K562 (cell line): Measurements from ENCODE around the gene GNRHR. TPM values are rescaled to one million over a fixed set of nuclear protein-coding genes. Genes with fewer than 3 reads are reported as not detected.
A peak's percentile ranks its signal among the peaks of the same experiment; 100 is the strongest.

Experiments
- BRD9 ChIP-seq: fragments of 450-650 bp; IDR thresholded peaks from 2 replicates; pipeline ENCODE4 v1.6.1; 2018; ENCODE audit warnings: low read depth; ENCODE audit not compliant: partially characterized antibody
- EP400 ChIP-seq: fragments of 450-650 bp; IDR thresholded peaks from 2 replicates; pipeline ENCODE4 v1.6.1; 2017; ENCODE audit warnings: antibody characterized with exemption, mild to moderate bottlenecking, moderate library complexity
- GTF2A2 ChIP-seq: IDR thresholded peaks from 2 replicates; pipeline ENCODE4 v1.6.1; 2016; ENCODE audit warnings: mild to moderate bottlenecking, missing genetic modification characterization, missing compliant biosample characterization
- KAT8 ChIP-seq: fragments of 450-650 bp; IDR thresholded peaks from 2 replicates; pipeline ENCODE4 v1.6.1; 2016; ENCODE audit warnings: low read depth, mild to moderate bottlenecking
- KLF1 ChIP-seq: fragments of 450-650 bp; IDR thresholded peaks from 2 replicates; pipeline ENCODE4 v1.6.1; 2016; ENCODE audit warnings: missing genetic modification characterization, missing compliant biosample characterization
- PTTG1 ChIP-seq: fragments of 450-650 bp; IDR thresholded peaks from 2 replicates; pipeline ENCODE4 v1.6.1; 2016; ENCODE audit warnings: low read depth, mild to moderate bottlenecking, missing genetic modification characterization, missing compliant biosample characterization
- RBM39 ChIP-seq: fragments of 200-400 bp; formaldehyde crosslinking; optimal IDR thresholded peaks from 2 replicates; pipeline ENCODE3; 2018; ENCODE audit warnings: low read depth, low read length
- RCOR1 ChIP-seq, 2 experiments: IDR thresholded peaks; 2 replicates each; pipeline ENCODE4 v1.6.1; 2012; ENCODE audit warnings: low read depth in 2 of 2, low read length in 2 of 2, borderline replicate concordance in 1 of 2, improper control_type of control experiment in 1 of 2
- RFX5 ChIP-seq: IDR thresholded peaks from 2 replicates; pipeline ENCODE4 v1.6.1; 2011; ENCODE audit warnings: low read depth, mild to moderate bottlenecking, improper control_type of control experiment, low read length
- SLC30A9 ChIP-seq: fragments of 250-450 bp; sonication (Bioruptor Pico); IDR thresholded peaks from 2 replicates; pipeline ENCODE4 v1.8.0; 2022; ENCODE audit warnings: mild to moderate bottlenecking, moderate library complexity
- TAF7 ChIP-seq: fragments of 450-650 bp; IDR thresholded peaks from 2 replicates; pipeline ENCODE4 v1.6.1; 2016; ENCODE audit warnings: missing genetic modification characterization, missing compliant biosample characterization
- WHSC1 ChIP-seq: IDR thresholded peaks from one replicate; pipeline ENCODE4 v1.6.1; 2012; ENCODE audit warnings: low read length, control low read depth, inconsistent platforms
- ZC3H4 ChIP-seq: sonication (generic); formaldehyde crosslinking; IDR thresholded peaks from 2 replicates; pipeline ENCODE4 v1.9.0; 2021; ENCODE audit warnings: missing genetic modification reagents, borderline replicate concordance
- ZNF584 ChIP-seq: fragments of 200-800 bp; sonication (Bioruptor generic); IDR thresholded peaks from 2 replicates; pipeline ENCODE4 v1.6.1; 2016; ENCODE audit warnings: low read depth, mild to moderate bottlenecking, missing genetic modification characterization, missing compliant biosample characterization
- ZNF75A ChIP-seq: fragments of 450-650 bp; formaldehyde crosslinking; IDR thresholded peaks from 2 replicates; pipeline ENCODE4 v1.4.0; 2020; ENCODE audit warnings: mild to moderate bottlenecking
- polyA plus RNA-seq, 8 experiments: library from polyadenylated mRNA; depleted of rRNA in 4 of 8; stranded (reverse) in 5 of 8; unstranded in 3 of 8; fragments of >200 nt; fragmentation: Nextera tagmentation in 2 of 8; fragmentation: Illumina TruSeq in 1 of 8; extraction: Ambion mirVana in 2 of 8; extraction: Trizol in 1 of 8; gene quantifications; 2 replicates each; pipeline versions ENCODE4 v1.2.1 to v1.2.3, GENCODE V29; 2011 to 2014; ENCODE audit warnings: inconsistent platforms in 1 of 8, missing spikeins in 1 of 8
- total RNA-seq, 7 experiments: library from RNA; depleted of rRNA in 6 of 7; stranded (reverse); fragments of >200 nt in 6 of 7; fragmentation: Illumina TruSeq in 2 of 7; extraction: Trizol in 2 of 7; gene quantifications; 2 replicates each; pipeline versions ENCODE4 v1.2.1 to v1.2.3, GENCODE V29; 2011 to 2021; ENCODE audit warnings: low replicate concordance in 1 of 7
- TF ChIP-seq, protein P1 (sequence below): fragments of 250-450 bp; sonication (Bioruptor Pico); IDR thresholded peaks from 2 replicates; pipeline ENCODE4 v1.8.0; 2021; ENCODE audit warnings: mild to moderate bottlenecking, moderate library complexity
- TF ChIP-seq, protein P2 (sequence below): fragments of 450-650 bp; formaldehyde crosslinking; IDR thresholded peaks from 2 replicates; pipeline ENCODE4 v1.4.0; 2020; ENCODE audit warnings: mild to moderate bottlenecking, mixed read lengths
- TF ChIP-seq, protein P3 (sequence below): sonication (generic); formaldehyde crosslinking; IDR thresholded peaks from 2 replicates; pipeline ENCODE4 v1.8.0; 2023; ENCODE audit warnings: mild to moderate bottlenecking, missing genetic modification reagents
- TF ChIP-seq, protein P4 (sequence below): fragments of 450-650 bp; IDR thresholded peaks from one replicate; pipeline ENCODE4 v1.6.1; 2018; ENCODE audit warnings: mild to moderate bottlenecking, moderate library complexity; ENCODE audit not compliant: partially characterized antibody
- TF ChIP-seq, protein P5 (sequence below): fragments of 450-650 bp; formaldehyde crosslinking; IDR thresholded peaks from 2 replicates; pipeline ENCODE4 v1.4.0; 2022; ENCODE audit warnings: missing genetic modification characterization

GNRHR gene
- total and polyA plus RNA-seq, 9 of the 15 experiments (the other 6 are each of a cell fraction or from before 2014, with no cell fraction given), result 0.06 to 0.13 TPM; not detected in 7

DNA sequence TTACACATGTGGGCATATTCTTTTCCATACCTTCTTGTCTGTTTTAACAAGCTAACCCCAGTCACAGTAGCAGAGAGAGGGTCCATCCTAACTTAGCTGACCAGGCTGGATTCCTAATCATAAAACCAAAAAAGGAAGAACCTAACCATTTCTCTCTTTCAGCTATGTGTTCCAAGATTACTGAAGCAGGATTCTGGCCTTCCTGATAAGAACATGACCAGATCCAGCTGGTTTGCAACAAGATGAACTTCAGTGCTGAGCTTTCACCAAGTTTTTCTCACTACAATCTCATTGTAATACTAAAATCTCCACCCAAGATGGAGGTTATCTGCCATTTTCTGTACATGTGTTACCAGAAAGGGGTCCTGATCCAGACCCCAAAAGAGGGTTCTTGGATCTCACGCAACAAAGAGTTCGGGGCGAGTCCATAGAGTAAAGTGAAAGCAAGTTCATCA lies 32.8 kb downstream of the GNRHR start (continued):
- TF ChIP-seq, protein P1, sequence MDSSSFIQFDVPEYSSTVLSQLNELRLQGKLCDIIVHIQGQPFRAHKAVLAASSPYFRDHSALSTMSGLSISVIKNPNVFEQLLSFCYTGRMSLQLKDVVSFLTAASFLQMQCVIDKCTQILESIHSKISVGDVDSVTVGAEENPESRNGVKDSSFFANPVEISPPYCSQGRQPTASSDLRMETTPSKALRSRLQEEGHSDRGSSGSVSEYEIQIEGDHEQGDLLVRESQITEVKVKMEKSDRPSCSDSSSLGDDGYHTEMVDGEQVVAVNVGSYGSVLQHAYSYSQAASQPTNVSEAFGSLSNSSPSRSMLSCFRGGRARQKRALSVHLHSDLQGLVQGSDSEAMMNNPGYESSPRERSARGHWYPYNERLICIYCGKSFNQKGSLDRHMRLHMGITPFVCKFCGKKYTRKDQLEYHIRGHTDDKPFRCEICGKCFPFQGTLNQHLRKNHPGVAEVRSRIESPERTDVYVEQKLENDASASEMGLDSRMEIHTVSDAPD (CRISPR knock-in tag), result no peak
- TF ChIP-seq ZNF75A (CRISPR knock-in tag) (no peak), KAT8 (peak; percentile 66; the same call in 1 of the 2 replicates), ZNF584 (CRISPR knock-in tag) (no peak), GTF2A2 (no peak), SLC30A9 (CRISPR knock-in tag) (no peak), EP400 (no peak), KLF1 (no peak), WHSC1 (no peak), ZC3H4 (CRISPR knock-in tag) (no peak), RCOR1 (IDR thresholded peaks at IDR 0.05; ENCODE audit: borderline replicate concordance in 1 of 2, low read depth in 2 of 2, low read length in 2 of 2) (0 out of 4 replicates have a peak, but pooled peaks of 1 of the 2 experiments have one; percentile 57), RFX5 (no peak), BRD9 (peak; percentile 95), PTTG1 (tag) (no peak), TAF7 (tag) (peak; percentile 58), RBM39 (no peak)
- TF ChIP-seq, protein P2, sequence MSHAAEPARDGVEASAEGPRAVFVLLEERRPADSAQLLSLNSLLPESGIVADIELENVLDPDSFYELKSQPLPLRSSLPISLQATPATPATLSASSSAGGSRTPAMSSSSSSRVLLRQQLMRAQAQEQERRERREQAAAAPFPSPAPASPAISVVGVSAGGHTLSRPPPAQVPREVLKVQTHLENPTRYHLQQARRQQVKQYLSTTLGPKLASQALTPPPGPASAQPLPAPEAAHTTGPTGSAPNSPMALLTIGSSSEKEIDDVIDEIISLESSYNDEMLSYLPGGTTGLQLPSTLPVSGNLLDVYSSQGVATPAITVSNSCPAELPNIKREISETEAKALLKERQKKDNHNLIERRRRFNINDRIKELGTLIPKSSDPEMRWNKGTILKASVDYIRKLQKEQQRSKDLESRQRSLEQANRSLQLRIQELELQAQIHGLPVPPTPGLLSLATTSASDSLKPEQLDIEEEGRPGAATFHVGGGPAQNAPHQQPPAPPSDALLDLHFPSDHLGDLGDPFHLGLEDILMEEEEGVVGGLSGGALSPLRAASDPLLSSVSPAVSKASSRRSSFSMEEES (CRISPR knock-in tag), result no peak
- TF ChIP-seq, protein P3, sequence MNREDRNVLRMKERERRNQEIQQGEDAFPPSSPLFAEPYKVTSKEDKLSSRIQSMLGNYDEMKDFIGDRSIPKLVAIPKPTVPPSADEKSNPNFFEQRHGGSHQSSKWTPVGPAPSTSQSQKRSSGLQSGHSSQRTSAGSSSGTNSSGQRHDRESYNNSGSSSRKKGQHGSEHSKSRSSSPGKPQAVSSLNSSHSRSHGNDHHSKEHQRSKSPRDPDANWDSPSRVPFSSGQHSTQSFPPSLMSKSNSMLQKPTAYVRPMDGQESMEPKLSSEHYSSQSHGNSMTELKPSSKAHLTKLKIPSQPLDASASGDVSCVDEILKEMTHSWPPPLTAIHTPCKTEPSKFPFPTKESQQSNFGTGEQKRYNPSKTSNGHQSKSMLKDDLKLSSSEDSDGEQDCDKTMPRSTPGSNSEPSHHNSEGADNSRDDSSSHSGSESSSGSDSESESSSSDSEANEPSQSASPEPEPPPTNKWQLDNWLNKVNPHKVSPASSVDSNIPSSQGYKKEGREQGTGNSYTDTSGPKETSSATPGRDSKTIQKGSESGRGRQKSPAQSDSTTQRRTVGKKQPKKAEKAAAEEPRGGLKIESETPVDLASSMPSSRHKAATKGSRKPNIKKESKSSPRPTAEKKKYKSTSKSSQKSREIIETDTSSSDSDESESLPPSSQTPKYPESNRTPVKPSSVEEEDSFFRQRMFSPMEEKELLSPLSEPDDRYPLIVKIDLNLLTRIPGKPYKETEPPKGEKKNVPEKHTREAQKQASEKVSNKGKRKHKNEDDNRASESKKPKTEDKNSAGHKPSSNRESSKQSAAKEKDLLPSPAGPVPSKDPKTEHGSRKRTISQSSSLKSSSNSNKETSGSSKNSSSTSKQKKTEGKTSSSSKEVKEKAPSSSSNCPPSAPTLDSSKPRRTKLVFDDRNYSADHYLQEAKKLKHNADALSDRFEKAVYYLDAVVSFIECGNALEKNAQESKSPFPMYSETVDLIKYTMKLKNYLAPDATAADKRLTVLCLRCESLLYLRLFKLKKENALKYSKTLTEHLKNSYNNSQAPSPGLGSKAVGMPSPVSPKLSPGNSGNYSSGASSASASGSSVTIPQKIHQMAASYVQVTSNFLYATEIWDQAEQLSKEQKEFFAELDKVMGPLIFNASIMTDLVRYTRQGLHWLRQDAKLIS, result peak; percentile 75; the same call in 1 of the 2 replicates
- TF ChIP-seq, protein P4, sequence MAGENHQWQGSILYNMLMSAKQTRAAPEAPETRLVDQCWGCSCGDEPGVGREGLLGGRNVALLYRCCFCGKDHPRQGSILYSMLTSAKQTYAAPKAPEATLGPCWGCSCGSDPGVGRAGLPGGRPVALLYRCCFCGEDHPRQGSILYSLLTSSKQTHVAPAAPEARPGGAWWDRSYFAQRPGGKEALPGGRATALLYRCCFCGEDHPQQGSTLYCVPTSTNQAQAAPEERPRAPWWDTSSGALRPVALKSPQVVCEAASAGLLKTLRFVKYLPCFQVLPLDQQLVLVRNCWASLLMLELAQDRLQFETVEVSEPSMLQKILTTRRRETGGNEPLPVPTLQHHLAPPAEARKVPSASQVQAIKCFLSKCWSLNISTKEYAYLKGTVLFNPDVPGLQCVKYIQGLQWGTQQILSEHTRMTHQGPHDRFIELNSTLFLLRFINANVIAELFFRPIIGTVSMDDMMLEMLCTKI, result no peak
- TF ChIP-seq, protein P5, sequence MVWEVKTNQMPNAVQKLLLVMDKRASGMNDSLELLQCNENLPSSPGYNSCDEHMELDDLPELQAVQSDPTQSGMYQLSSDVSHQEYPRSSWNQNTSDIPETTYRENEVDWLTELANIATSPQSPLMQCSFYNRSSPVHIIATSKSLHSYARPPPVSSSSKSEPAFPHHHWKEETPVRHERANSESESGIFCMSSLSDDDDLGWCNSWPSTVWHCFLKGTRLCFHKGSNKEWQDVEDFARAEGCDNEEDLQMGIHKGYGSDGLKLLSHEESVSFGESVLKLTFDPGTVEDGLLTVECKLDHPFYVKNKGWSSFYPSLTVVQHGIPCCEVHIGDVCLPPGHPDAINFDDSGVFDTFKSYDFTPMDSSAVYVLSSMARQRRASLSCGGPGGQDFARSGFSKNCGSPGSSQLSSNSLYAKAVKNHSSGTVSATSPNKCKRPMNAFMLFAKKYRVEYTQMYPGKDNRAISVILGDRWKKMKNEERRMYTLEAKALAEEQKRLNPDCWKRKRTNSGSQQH (CRISPR knock-in tag), result 0 out of 2 replicates have a peak, but pooled peaks have one; percentile 14
